ENCODE data around the gene GUCY1A2.

The GUCY1A2 gene

GRCh38 chr11:106996691-106997090, 21.6 kb downstream of the GUCY1A2 start:
- Histone ChIP-seq H3K4me2 (ENCODE audit: insufficient read depth, low read length, poor library complexity, severe bottlenecking) (no peak overlapping the region), H3K36me3 (replicated peaks in 1 of 2; ENCODE audit: control insufficient read depth in 2 of 2, insufficient read depth in 2 of 2, low read length in 2 of 2) (no peaks in the 10 kb centered on the region), H2BK5ac (ENCODE audit: low read length) (no peak overlapping the region), H2AK5ac (ENCODE audit: low read depth, low read length) (no peak overlapping the region), H4K91ac (ENCODE audit: low read depth, low read length, poor library complexity) (no peak overlapping the region), H3K27me3 (ENCODE audit: control insufficient read depth in 3 of 3, insufficient read depth in 3 of 3, low read depth in 1 of 3, low read length in 3 of 3) (no peaks in the 10 kb centered on the region), H2BK12ac (ENCODE audit: low read length) (no peak overlapping the region), H3K79me1 (ENCODE audit: low read depth, low read length) (no peaks in the 10 kb centered on the region), H2BK15ac (ENCODE audit: low read length) (no peak overlapping the region), H2BK120ac (ENCODE audit: low read depth, low read length) (no peak overlapping the region), H3K23ac (ENCODE audit: low read depth, low read length, poor library complexity) (no peak overlapping the region), H3K27ac (replicated peaks; ENCODE audit: low read length) (no peak overlapping the region), H3K9me3 (replicated peaks in 1 of 2; ENCODE audit: control insufficient read depth in 2 of 2, insufficient read depth in 1 of 2, low read depth in 1 of 2, low read length in 2 of 2) (no peaks in the 10 kb centered on the region), H3K9ac (ENCODE audit: low read depth, low read length, poor library complexity) (no peak overlapping the region), H3K4me1 (ENCODE audit: control insufficient read depth in 2 of 2, insufficient read depth in 1 of 2, low read depth in 1 of 2, low read length in 2 of 2) (no peaks in the 10 kb centered on the region), H3K4ac (ENCODE audit: low read length) (no peak overlapping the region), H3K18ac (ENCODE audit: low read length) (no peak overlapping the region), H3K4me3 (ENCODE audit: low read length in 2 of 2) (no peak overlapping the region), H2AFZ (ENCODE audit: low read length) (no peak overlapping the region), H3K14ac (ENCODE audit: low read length) (no peak overlapping the region), H4K8ac (ENCODE audit: low read depth, low read length) (no peak overlapping the region)
- WGBS, 2 donors (ENCODE audit: extremely low coverage in 2 of 2, insufficient read length in 2 of 2, insufficient replicate concordance in 1 of 2), result no CpG with 5 or more reads among the region's 3 CpGs
- no peak for DNase-seq (ENCODE audit: low spot score)

DNA sequence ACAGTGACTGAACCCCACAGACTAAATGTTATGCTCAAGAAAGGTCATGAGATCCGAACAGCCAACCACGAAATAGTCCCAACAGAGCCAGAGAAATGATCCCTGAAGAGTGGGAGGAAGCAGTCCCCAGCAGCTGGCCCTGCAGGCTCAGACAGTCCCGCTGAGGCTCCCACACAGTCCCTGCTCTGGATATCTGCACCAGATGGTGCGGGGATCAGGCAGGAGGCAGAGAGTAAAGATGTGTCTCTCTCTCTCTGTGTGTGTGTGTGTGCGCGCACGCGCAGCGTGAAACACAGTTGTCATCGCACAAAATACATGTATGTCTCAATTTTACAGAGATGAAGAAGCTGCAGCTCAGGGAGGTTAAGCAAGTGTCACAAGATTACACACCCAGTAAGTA, 27.9 kb downstream of the GUCY1A2 start:
- Histone ChIP-seq H3K4me2 (ENCODE audit: insufficient read depth, low read length, poor library complexity, severe bottlenecking) (no peak overlapping the region), H2AFZ (ENCODE audit: low read length) (peak overlapping the region; percentile 41), H4K91ac (ENCODE audit: low read depth, low read length, poor library complexity) (no peak overlapping the region), H4K8ac (ENCODE audit: low read depth, low read length) (no peak overlapping the region), H3K4me1 (ENCODE audit: control insufficient read depth in 2 of 2, insufficient read depth in 1 of 2, low read depth in 1 of 2, low read length in 2 of 2) (peaks cover 0 to 5% of the 10 kb centered on the region in 2 donors), H3K4ac (ENCODE audit: low read length) (no peak overlapping the region), H3K4me3 (ENCODE audit: low read length in 2 of 2) (no peak overlapping the region), H3K18ac (ENCODE audit: low read length) (no peak overlapping the region), H2BK5ac (ENCODE audit: low read length) (no peak overlapping the region), H3K14ac (ENCODE audit: low read length) (no peak overlapping the region), H3K36me3 (replicated peaks in 1 of 2; ENCODE audit: control insufficient read depth in 2 of 2, insufficient read depth in 2 of 2, low read length in 2 of 2) (no peaks in the 10 kb centered on the region), H2BK120ac (ENCODE audit: low read depth, low read length) (no peak overlapping the region), H3K79me1 (ENCODE audit: low read depth, low read length) (no peaks in the 10 kb centered on the region), H3K9me3 (replicated peaks in 1 of 2; ENCODE audit: control insufficient read depth in 2 of 2, insufficient read depth in 1 of 2, low read depth in 1 of 2, low read length in 2 of 2) (peaks cover 0 to 3% of the 10 kb centered on the region in 2 donors), H3K27me3 (ENCODE audit: control insufficient read depth in 3 of 3, insufficient read depth in 3 of 3, low read depth in 1 of 3, low read length in 3 of 3) (no peaks in the 10 kb centered on the region), H2BK12ac (ENCODE audit: low read length) (no peak overlapping the region), H3K9ac (ENCODE audit: low read depth, low read length, poor library complexity) (no peak overlapping the region), H3K27ac (replicated peaks; ENCODE audit: low read length) (no peak overlapping the region), H2BK15ac (ENCODE audit: low read length) (no peak overlapping the region), H2AK5ac (ENCODE audit: low read depth, low read length) (no peak overlapping the region), H3K23ac (ENCODE audit: low read depth, low read length, poor library complexity) (no peak overlapping the region)
- WGBS, 2 donors (ENCODE audit: extremely low coverage in 2 of 2, insufficient read length in 2 of 2, insufficient replicate concordance in 1 of 2), result no CpG with 5 or more reads among the region's 10 CpGs
- no peak for DNase-seq (ENCODE audit: low spot score)

GRCh38 chr11:106989078-106989455, 29.2 kb downstream of the GUCY1A2 start:
- Histone ChIP-seq H3K18ac (ENCODE audit: low read length) (no peak overlapping the region), H3K4me2 (ENCODE audit: insufficient read depth, low read length, poor library complexity, severe bottlenecking) (no peak overlapping the region), H3K4me1 (ENCODE audit: control insufficient read depth in 2 of 2, insufficient read depth in 1 of 2, low read depth in 1 of 2, low read length in 2 of 2) (peaks cover 0 to 6% of the 10 kb centered on the region in 2 donors), H3K14ac (ENCODE audit: low read length) (no peak overlapping the region), H3K9me3 (replicated peaks in 1 of 2; ENCODE audit: control insufficient read depth in 2 of 2, insufficient read depth in 1 of 2, low read depth in 1 of 2, low read length in 2 of 2) (peaks cover 0 to 3% of the 10 kb centered on the region in 2 donors), H3K9ac (ENCODE audit: low read depth, low read length, poor library complexity) (no peak overlapping the region), H3K27me3 (ENCODE audit: control insufficient read depth in 3 of 3, insufficient read depth in 3 of 3, low read depth in 1 of 3, low read length in 3 of 3) (no peaks in the 10 kb centered on the region), H2AFZ (ENCODE audit: low read length) (no peak overlapping the region), H4K8ac (ENCODE audit: low read depth, low read length) (no peak overlapping the region), H2BK12ac (ENCODE audit: low read length) (no peak overlapping the region), H2BK120ac (ENCODE audit: low read depth, low read length) (no peak overlapping the region), H3K4ac (ENCODE audit: low read length) (no peak overlapping the region), H3K27ac (replicated peaks; ENCODE audit: low read length) (no peak overlapping the region), H4K91ac (ENCODE audit: low read depth, low read length, poor library complexity) (no peak overlapping the region), H3K36me3 (replicated peaks in 1 of 2; ENCODE audit: control insufficient read depth in 2 of 2, insufficient read depth in 2 of 2, low read length in 2 of 2) (no peaks in the 10 kb centered on the region), H2AK5ac (ENCODE audit: low read depth, low read length) (no peak overlapping the region), H3K23ac (ENCODE audit: low read depth, low read length, poor library complexity) (no peak overlapping the region), H2BK15ac (ENCODE audit: low read length) (no peak overlapping the region), H2BK5ac (ENCODE audit: low read length) (no peak overlapping the region), H3K79me1 (ENCODE audit: low read depth, low read length) (no peaks in the 10 kb centered on the region), H3K4me3 (ENCODE audit: low read length in 2 of 2) (no peak overlapping the region)
- no peak for DNase-seq (ENCODE audit: low spot score)
- WGBS, 2 donors (ENCODE audit: extremely low coverage in 2 of 2, insufficient read length in 2 of 2, insufficient replicate concordance in 1 of 2), result no CpG with 5 or more reads among the region's 1 CpG

DNA sequence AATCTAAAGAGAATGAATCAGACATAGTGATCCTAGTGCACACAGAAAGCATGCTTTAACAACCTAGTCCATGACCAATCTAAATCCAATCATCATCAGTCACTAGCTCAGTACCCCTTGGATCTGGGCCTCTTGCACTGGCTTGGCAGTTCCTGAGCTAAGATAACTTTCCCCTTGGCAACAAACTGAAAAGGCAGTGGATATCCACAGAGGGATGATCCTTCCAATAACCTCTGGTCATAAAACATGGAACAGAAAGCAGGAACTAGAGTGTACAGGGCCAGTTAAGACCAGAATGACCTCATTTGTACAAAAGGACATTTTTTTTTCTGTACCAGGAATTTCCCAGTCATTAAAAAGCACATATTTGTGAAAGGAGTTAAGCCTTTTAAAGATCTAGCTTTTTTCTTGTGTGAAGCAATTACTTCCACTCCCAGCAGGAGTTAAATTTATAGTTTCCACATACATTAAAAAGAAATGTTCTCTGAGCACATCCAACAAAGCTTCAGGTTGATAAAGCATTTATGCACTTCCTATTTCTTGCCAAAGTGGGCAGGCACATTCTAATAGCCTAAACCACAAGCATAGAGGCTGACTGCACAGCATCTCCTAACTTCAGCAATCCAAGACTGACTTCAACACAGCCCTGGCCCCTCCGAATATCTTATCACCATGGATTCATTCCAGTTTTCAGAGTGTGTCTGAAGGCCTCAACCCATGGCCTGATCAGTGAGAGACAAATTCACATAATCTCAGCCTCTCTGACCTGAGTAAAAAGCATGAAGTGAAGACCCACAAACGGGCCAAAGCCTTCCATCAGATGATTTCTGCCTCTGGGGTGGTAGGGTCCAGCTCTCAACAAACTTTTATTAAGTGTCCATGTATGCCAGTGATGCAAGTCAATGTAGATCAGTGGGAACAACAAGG, 29.9 kb downstream of the GUCY1A2 start:
- no peak overlapping the region for H4K91ac ChIP-seq (ENCODE audit: low read depth, low read length, poor library complexity)
- H2BK120ac ChIP-seq (ENCODE audit: low read depth, low read length), result no peak overlapping the region
- H3K4me1 ChIP-seq (ENCODE audit: control insufficient read depth in 2 of 2, insufficient read depth in 1 of 2, low read depth in 1 of 2, low read length in 2 of 2), result peaks cover 2 to 12% of the 10 kb centered on the region in 2 donors
- no peak for DNase-seq (ENCODE audit: low spot score)
- H3K14ac ChIP-seq (ENCODE audit: low read length), result no peak overlapping the region
- H2BK5ac ChIP-seq (ENCODE audit: low read length), result no peak overlapping the region
- H3K4me3 ChIP-seq (ENCODE audit: low read length in 2 of 2), result no peak overlapping the region
- no peaks in the 10 kb centered on the region for H3K27me3 ChIP-seq (ENCODE audit: control insufficient read depth in 3 of 3, insufficient read depth in 3 of 3, low read depth in 1 of 3, low read length in 3 of 3)
- no peak overlapping the region for H3K4ac ChIP-seq (ENCODE audit: low read length)
- H4K8ac ChIP-seq (ENCODE audit: low read depth, low read length), result no peak overlapping the region
- no peak overlapping the region for H3K23ac ChIP-seq (ENCODE audit: low read depth, low read length, poor library complexity)
- no peak overlapping the region for H3K9ac ChIP-seq (ENCODE audit: low read depth, low read length, poor library complexity)
- peak overlapping the region; percentile 65 for H2AFZ ChIP-seq (ENCODE audit: low read length)
- no CpG with 5 or more reads among the region's 2 CpGs for WGBS, 2 donors (ENCODE audit: extremely low coverage in 2 of 2, insufficient read length in 2 of 2, insufficient replicate concordance in 1 of 2)
- no peak overlapping the region for H2BK12ac ChIP-seq (ENCODE audit: low read length)
- H3K36me3 ChIP-seq (replicated peaks in 1 of 2; ENCODE audit: control insufficient read depth in 2 of 2, insufficient read depth in 2 of 2, low read length in 2 of 2), result no peaks in the 10 kb centered on the region
- no peaks in the 10 kb centered on the region for H3K79me1 ChIP-seq (ENCODE audit: low read depth, low read length)
- H2AK5ac ChIP-seq (ENCODE audit: low read depth, low read length), result no peak overlapping the region
- no peak overlapping the region for H3K27ac ChIP-seq (replicated peaks; ENCODE audit: low read length)
- H2BK15ac ChIP-seq (ENCODE audit: low read length), result no peak overlapping the region
- H3K4me2 ChIP-seq (ENCODE audit: insufficient read depth, low read length, poor library complexity, severe bottlenecking), result no peak overlapping the region
- no peak overlapping the region for H3K18ac ChIP-seq (ENCODE audit: low read length)
- peaks cover 0 to 3% of the 10 kb centered on the region in 2 donors for H3K9me3 ChIP-seq (replicated peaks in 1 of 2; ENCODE audit: control insufficient read depth in 2 of 2, insufficient read depth in 1 of 2, low read depth in 1 of 2, low read length in 2 of 2)
